ENCODE data around the gene CCDC146.
"Not testable (repeated sequence)": the region's sequence is repeated elsewhere in the genome, so short reads cannot be mapped to it uniquely, and the experiment has no call there.

The CCDC146 gene

GRCh38 chr7:77331938-77332695, 209.7 kb downstream of the CCDC146 start:
- no peak for DNase-seq

- not testable (repeated sequence) for DNase-seq
Observed at GRCh38 chr7:77334039-77334438, 211.6 kb downstream of the CCDC146 start.

- DNase-seq, result no peak
Observed at GRCh38 chr7:77335581-77335980, 213.2 kb downstream of the CCDC146 start.

DNA sequence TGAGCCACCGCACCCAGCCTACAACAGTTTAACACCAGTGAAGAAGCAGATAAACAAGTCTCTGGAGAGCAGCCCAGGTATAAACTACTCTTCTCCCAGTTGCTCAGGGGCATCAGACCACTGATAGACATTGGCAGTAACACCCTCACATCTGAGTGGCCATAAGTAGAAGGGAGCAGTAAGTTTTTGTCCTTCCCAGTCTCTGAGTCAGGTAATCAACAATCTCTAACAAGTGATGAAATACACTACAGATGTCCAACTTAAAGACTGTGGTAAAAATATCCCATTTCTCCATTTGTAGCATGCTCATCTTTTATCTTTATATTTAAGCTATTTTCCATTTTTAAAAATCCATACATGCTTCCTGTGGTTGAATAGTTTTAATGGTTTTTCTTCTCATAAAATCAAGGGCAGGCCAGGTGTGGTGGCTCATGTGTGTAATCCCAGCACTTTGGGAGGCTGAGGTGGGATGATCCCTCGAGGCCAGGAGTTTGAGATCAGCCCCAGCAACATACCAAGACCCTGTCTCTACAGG, 215.1 kb downstream of the CCDC146 start:
- DNase-seq, result no peak

DNA sequence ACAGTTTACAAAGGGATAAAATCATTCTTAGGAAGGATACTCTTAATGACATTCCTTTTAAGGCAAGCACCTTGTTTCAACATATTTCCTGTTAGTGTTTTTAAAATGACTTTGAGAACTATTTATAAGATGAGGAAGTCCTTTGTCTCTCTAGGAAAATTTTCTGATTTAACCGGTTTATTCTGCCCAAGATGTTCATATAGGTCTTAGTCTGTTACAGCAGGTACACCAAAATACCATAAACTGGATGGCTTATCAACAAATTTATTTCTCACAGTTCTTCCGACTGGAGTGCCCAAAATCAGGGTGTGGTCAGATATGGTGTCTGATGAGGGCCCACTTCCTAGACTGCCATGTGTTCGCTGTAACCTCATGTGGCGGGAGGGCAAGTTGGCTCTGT, 215.8 kb downstream of the CCDC146 start:
- no peak for DNase-seq

DNA sequence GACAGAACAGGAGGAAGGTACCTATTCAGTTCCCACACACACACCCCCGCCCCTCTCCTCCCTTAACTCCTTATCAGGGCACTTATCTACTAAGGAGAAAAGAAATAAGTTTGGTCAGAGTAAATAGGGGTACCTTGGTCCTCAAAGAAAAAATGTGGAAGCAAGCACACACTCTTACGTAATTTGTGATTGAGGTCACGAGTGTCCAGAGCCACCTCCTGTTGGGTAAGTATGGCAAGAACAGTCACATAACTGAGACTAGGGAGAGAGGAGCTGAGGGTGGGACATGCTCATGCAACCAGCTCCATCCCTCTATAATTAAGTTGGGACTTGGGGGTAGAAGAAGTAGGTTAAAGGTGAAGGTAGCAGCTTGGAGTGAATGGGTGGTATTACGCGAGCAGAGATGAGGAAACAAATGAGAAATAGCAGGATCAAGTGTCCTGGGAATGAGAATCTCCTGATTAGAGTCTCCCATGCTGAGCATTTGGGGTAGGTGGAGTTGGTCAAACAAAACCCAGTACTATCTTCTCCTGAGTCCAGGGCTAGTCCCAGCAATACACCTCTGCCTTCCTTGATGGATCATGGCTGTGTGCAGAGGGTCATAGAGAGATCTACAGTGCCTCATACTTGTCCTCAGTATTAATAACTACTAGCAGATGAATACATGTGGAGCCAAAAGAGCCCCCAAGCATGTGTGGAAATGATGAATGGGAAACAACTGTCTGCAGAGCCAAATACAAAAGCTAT, 216.6 kb downstream of the CCDC146 start:
- DNase-seq, result no peak

GRCh38 chr7:77339726-77340125, 217.3 kb downstream of the CCDC146 start:
- no peak for DNase-seq
